COLO668 (cell line): ENCODE results near the gene CDH23.

ENCODE experiments used
- DNase-seq: peaks from one replicate; lab custom pipeline; 2025; ENCODE audit not compliant: unreplicated experiment; lab: John Stamatoyannopoulos, UW

The CDH23 gene

GRCh38 chr10:71511206-71511605 is 114.5 kb downstream of the CDH23 start:
- DNase-seq: no peak

GRCh38 chr10:71512312-71512711 is 115.6 kb downstream of the CDH23 start:
- DNase-seq: no peak

GRCh38 chr10:71512761-71513539 is 116.2 kb downstream of the CDH23 start:
- peak; percentile 8 for DNase-seq

GRCh38 chr10:71513540-71513853 is 116.8 kb downstream of the CDH23 start:
- DNase-seq: no peak

GRCh38 chr10:71513936-71514335 is 117.2 kb downstream of the CDH23 start:
- no peak for DNase-seq

- DNase-seq: no peak
Measured at GRCh38 chr10:71515531-71516172, 118.9 kb downstream of the CDH23 start.

GRCh38 chr10:71516890-71517289 is 120.2 kb downstream of the CDH23 start:
- DNase-seq: no peak

GRCh38 chr10:71517298-71518169 is 120.8 kb downstream of the CDH23 start:
- DNase-seq: no peak

- no peak for DNase-seq
Measured at GRCh38 chr10:71520042-71520441, 123.3 kb downstream of the CDH23 start.

GRCh38 chr10:71521504-71522441 is 125.1 kb downstream of the CDH23 start:
- no peak for DNase-seq

GRCh38 chr10:71522442-71523144 is 125.9 kb downstream of the CDH23 start:
- DNase-seq: no peak

- DNase-seq: no peak
Measured at GRCh38 chr10:71523756-71524155, 127.0 kb downstream of the CDH23 start.

GRCh38 chr10:71525092-71525491 is 128.4 kb downstream of the CDH23 start:
- DNase-seq: no peak

GRCh38 chr10:71525721-71526120 is 129.0 kb downstream of the CDH23 start:
- DNase-seq: no peak

- no peak for DNase-seq
Measured at GRCh38 chr10:71526653-71527052, 129.9 kb downstream of the CDH23 start.

GRCh38 chr10:71527135-71527534 is 130.4 kb downstream of the CDH23 start:
- no peak for DNase-seq

GRCh38 chr10:71528371-71529206 is 131.9 kb downstream of the CDH23 start:
- no peak for DNase-seq

GRCh38 chr10:71529207-71529827 is 132.6 kb downstream of the CDH23 start:
- no peak for DNase-seq

GRCh38 chr10:71530781-71531180 is 134.1 kb downstream of the CDH23 start:
- DNase-seq: no peak
